GF-D8 (cell line): Measurements from ENCODE around the gene TMEM154.

Experiments used
- DNase-seq: peaks from one replicate; lab custom pipeline; 2025; lab: John Stamatoyannopoulos, UW

The TMEM154 gene, protein sequence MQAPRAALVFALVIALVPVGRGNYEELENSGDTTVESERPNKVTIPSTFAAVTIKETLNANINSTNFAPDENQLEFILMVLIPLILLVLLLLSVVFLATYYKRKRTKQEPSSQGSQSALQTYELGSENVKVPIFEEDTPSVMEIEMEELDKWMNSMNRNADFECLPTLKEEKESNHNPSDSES

DNA sequence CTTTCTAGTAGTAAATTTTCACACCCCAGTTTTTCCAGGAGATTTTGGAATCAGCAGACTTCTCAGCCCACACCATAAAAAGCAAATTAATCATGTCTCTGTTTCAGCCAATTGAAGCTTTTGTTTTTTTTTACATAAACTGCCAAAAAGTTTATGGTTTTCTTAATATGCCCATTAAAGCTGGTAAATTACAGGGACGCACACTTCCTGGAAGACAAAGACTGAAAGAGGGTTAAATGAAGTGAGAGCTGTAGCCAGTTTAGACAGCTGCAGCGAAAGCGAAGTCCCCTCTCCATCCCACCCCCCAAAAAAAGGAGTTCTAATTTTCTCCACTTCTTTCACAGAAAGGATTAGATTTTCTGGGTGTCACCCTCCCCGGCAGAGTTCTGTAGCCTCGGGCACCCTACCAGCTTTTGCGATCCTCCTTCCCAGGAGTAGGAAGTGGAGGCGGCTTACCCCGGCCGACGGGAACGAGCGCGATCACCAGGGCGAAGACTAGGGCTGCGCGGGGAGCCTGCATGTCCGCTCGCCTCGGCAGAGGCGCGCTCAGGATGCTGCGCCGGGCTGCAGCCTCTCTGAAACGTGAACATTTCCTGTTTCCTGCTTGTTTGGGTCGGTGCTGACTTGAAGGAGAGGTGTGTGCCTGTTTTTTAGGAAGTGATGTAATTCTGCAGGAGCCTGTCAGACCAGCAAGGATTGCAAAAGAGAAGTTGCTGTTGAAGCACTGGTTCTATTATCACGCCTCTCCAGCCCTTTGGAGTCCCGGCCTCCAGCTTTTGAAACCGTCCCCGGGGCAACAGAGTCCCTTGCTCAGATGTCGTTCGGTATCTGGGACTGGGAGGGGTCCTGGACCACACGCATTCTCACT is at the start of gene TMEM154:
TSS of gene TMEM154 (minus strand) at position 584 of the 868 bp plus-strand sequence. CDS start at position 520, 64 bp downstream.
- peak; percentile 98 for DNase-seq

DNA sequence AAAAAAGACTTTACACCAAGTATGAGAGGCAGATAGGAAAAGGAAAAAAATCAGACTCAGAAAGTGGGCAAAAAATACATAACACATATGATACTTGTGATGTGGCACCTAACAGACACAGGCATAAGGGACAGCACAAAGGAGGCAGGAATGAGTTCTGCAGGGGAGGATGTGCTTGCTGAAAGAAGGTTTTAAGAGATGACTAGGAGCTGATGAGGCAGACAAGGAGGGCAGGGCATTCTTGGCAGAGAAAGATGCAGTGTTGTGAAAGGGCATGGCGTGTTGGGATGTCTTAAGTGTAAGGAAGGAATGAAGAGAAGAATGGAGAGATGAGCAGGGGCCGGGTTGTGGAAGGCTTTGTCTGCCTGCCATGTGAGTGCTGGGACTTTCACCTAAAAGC is 49.7 kb upstream of the TMEM154 start:
- no peak for DNase-seq

DNA sequence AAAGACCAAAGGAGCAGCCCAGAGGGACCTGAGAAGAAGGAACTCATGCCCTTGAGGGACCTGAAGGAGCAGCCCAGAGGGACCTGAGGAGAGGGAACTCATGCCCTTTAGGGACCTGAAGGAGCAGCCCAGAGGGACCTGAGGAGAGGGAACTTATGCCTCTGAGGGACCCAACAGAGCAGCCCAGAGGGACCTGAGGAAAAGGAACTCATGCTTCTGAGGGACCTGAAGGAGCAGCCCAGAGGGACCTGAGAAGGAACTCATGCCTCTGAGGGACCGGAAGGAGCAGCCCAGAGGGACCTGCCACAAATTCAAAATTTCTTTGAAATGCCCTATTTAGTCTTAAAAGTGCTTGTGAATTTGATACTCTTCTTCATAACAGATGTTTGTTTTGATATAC is 48.5 kb upstream of the TMEM154 start:
- DNase-seq: no peak

DNA sequence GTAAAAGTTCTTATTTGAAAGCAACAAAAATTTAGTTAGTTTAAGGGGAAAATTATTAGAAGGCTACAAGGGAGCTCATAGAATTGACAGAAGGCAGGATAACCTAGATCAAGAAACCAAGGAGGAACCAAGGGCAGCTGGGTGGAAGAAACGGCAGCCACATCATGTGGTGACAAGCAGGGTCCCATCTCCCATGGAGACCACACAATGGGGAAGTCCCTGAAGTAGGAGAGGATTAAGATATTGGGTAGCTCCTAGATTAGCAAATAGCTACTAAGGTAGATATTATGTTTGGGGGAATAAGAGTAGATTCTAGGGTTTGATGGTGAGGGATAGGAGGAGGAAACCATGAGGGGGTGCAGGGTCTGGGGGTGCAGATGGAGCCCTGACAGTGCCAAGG is 48.0 kb upstream of the TMEM154 start:
- peak; percentile 38 for DNase-seq

DNA sequence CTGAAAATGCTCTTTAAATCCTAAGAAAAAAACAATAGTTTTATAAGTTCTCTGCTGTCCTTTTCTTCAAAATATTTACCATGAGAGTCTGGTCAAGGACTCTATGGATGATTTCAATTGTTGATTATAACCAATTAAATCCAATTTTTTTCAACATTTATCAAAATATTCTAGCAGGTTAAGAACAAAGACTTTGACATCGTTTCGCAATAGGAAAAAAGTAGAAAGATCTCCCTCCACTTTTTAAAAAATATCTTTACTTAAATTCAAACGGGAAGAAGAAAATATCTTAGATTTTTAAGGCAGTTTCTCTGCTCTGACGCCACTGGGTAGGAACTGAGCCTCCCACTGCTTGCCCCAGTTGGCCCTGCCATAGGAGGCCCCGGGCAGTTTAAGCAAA is 44.7 kb upstream of the TMEM154 start:
- DNase-seq: no peak

DNA sequence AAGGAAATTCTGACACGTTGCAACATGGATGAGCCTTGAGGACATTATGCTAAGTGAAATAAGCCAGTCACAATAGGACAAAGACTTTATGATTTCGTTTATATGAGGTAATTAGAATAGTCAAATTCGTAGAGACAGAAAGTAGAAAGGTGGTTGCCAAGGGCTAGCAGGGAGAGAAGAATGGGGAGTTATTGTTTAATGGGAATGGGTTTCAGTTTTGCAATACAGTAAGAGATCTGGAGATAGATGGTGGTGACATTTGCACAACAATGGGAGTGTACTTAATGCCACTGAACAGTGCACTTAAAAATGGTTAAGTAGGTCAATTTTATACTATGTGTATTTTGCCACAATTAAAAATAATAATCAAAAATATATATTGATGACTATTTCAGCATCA is 43.4 kb upstream of the TMEM154 start:
- no peak for DNase-seq

DNA sequence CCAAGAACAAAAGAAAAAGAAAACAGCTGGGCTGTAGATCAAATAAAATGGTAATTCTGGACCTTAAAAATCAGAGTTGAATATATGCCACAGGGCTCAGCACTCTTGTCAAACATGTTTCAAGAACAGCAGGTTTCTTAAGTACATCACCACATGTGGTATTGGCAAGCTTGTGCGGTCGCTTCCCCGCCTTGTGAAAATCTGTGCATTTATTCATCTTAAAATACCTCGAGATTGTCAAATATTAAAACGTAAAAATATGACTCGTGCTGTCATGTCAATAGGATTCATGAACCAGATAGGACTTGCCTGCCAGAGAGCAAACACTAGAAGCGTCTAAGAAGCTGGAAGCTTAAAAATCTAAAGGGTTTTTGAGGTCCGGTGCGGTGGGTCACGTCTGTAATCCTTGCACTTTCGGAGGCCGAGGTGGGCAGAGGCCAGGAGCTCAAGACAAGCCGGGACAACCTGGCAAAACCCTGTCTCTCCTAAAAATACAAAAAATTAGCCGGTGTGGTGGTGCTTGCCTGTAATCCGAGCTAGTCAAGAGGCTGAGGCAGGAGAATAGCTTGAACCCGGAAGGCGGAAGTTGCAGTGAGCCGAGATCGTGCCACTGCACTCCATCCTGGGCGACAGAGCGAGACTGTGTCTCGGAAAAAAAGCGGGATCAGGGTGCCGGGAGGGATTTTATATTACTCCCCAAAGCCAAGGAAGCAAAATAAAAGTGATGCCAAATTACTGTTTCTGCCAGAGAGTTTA is 40.2 kb upstream of the TMEM154 start:
- DNase-seq: no peak

DNA sequence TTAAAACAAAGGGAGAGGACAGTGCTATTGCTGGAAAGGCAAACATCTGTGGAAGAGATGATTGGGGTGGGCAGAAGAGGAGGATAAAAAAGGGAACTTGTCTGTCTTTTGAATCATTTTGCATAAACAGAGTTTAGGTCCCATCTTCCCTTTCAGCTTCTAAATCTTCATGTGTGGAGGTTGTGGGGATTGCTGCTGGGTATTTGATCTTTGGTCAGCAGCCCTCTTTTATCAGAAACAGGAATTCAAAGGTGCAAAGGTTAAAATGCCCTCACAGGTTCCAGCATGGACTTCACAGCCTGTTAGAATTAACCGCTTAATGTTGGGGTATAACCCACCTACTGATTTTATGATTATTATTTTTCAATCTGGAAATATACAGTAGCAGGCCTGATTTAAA is 39.5 kb upstream of the TMEM154 start:
- DNase-seq: no peak

DNA sequence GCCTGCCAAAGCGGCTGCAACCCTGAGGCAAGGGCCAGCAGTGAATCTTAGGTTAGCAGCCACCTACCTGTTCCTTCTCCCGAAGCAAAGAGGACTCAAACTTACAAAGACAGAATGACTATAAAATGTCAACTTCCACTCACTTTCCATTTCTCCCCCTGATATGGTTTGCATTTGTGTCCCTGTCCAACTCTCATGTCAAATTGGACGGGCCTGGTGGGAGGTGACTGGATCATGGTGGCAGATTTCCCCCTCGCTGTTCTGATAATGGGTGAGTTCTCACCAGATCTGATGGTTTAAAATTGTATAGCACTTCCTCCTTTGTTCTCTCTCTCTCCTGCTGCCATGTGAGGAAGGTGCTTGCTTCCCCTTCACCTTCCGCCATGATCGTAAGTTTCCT is 35.3 kb upstream of the TMEM154 start:
- DNase-seq: no peak

DNA sequence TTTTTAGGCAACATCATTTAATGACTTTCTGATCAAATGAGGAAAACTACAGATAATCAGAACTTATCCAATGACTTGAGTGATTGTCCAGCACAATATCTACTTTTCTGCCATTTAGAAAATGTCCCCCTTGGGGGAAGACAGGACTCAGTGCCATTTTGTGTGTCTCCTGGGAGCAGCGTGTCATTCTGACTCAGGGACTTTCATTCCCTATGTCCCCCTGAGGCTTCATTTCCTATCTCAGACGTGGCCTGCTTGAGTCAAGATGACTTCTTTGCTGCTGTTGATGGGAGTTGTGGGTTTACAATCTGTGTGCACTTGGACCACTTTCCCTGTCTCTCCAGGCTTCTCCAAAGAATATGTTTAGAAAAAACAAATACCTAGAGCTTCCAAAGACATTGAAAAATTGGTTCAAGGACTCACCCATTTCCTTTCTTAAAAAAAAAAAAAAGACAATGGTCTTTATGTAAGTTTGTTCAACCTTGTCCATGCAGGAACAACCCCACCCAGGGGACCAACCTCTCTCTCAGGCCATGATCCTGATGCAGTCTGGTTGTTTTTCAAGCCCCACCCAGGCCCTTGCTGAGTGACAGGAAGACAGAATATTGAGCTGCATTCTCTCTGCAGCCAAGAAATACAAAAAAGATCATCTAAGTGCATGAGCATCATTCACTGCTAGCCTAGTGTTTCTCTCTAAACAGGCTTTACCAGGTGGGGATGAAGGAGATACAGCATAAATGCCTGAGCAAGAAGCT is 34.3 kb upstream of the TMEM154 start:
- no peak for DNase-seq

DNA sequence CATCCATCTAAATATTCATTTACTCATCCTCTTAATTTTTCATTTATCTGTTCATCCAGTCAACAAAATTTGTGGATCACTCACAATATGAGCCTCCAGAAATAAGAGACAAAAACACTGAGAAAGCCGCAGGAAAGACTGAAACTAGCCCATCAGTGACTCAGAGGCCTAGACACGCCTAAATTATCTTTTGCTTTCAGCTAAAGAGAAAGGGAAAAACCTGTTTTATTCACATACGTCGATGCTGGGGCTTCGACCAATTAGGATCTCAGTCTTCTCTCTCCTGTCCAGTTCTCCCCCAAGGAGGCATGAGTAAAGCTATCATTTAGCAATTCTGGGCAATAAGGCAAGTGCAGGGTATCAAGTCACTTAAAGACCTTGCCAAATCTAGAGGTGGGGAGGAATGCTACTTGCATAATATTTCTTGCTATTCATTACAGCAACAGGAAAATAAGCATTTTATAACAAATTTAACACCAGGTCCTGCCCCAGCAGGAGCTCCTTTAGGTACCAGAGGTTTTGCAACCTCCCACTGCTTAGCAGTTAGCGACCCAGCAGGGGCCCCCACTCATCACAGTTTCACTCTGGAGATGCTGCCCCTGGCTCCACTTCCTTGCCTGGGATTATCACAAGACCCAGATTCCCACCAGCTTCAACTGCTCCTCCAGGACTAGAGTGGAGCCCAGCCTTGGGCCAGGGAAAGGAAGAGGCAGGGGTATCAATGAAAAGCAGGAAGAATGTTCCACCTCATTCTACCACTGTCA is 30.1 kb upstream of the TMEM154 start:
- no peak for DNase-seq

DNA sequence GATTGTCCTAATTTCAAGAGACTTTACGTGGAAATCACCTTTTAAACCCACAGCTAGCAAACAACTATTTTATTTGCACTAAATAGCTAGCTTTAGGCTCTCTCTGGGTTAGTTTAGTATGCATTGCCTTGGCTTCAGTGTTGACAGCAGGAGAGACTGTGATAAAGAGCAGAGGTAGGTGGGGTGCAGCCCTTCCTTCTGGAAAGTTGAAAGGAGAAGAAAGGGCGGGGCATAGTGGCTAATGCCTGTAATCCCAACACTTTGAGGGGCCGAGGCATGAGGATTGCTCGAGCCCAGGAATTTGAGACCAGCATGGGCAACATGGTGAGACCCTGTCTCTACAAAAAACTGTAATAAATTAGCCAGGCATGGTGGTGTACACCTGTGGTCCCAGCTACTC is 29.0 kb upstream of the TMEM154 start:
- no peak for DNase-seq

DNA sequence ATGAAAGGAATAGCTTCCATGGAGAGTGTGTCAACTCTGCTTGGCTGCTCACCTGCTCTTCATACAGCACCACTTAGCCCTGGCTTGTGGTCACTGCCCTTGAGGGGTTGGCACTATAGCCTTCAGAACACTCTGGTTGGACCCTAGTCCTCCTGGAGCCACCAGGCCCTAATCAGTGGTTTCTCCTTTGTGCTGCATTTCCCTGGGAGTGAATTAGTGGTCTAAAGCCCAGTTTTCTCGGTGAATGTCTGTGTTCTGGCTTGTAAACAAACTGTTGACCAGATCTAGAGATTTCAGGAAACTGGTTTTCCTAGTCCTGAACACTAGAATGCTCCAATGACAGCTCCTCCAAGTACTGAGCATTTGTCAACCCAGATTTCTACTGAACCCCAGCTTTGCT is 28.6 kb upstream of the TMEM154 start:
- no peak for DNase-seq

DNA sequence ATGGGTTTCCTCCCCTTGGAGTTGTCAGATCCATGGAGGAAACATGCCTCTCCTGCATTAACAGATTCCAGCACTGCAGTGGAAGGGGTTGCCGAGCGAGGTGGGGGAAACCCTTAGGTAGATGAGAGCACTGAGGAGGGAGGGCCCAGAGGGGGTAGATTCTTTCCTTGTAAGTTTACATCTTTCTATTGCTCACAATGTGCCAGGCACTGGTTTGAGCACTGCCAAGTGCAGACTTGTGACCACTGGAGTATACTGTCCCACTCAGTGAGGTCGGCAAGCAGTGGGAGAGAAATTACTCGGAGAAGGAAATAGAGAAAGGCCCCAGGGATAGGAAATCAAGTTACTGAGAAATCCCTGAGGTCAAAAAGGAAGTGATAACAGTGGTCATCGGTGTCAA is 27.8 kb upstream of the TMEM154 start:
- no peak for DNase-seq

DNA sequence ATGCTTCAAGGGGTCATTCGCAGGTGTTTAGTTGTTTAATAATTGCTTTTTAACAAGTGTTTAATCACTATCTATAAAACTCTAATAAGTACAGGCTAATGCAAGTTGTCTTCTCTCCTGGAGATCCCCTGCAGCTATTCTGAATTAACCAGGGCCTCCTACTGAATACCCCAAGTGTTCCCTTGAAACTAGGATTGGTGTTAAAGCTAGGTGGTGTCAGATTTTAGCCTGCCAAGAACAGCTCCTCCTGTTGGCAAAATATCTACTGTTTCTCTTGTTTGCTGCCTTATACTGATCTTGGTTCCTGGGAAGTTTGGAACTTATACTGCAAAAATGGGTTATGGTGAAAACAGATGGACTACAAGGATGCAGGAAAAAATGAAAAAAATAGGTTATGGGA is 26.1 kb upstream of the TMEM154 start:
- DNase-seq: no peak

DNA sequence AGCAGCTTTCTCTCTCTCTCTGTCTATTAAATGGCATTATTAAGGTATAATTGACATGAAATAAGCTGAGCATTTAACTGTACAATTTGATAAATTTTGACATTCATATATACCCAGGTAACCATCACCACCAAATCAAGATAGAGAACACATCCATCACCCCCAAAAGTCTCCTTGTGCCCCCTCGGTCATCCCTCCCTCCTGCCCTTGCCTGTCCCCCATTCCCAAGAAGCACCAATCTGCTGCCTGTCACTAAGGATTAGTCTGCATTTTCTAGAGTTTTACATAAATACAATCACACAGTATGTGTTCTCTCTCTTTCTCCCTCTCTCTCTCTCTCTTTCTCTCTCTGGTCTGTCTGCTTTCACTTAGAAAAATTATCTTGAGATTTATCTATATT is 25.0 kb upstream of the TMEM154 start:
- DNase-seq: no peak

DNA sequence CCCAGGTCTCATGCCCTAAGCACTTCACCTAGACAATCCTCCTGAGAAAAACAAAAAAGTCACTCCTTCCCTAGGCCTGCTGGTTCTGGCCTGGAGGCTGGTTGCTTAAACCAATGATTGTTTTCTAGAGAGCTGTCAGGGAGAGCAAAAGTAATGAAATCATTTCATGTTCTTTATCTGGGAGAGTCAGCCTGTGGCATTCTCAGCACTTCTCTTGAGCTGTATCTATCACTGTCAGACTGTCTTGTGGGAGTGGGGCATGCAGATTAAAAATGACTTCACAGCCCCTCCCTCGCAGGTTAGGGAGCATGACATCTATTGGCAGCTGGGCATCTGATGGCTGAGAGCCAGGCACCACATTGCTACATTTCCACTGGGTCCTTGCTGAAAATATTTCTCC is 20.4 kb upstream of the TMEM154 start:
- no peak for DNase-seq

DNA sequence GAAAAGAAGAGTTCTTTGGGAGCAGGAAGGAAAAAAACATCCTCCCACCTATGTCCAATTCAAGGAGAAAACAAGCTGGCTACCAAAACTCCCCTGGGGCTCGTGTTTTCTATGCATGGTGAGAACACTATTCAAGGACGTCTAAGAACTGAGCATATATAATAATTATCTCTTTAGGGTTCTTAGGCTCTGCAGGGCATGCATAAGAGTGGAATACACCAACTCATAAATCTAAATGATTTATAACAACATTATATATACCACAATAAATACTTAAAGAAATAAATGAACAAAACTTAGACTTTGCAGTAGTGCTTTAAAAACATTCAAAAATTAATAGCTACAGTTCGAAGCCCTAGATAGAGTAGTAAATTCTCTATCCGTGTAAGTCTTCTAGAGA is 19.5 kb upstream of the TMEM154 start:
- no peak for DNase-seq

DNA sequence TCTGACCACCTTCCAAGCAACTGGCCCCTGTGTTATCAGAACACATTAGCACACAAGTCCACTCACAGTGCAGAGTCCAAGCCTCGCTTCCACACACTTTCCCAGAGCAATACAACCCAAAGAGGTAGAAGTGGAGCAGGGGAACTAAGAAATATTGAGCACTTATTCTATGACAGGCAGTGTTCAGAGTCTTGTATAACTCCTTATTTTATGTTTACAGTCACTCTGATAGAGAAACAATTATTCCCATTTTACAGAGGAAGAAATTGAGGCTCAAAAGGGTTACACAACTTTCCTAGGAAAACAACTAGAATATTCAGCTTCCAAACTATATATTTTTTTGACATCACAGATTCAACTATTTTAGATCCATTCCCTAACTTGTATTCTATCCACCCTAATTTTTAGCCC is 18.3 kb upstream of the TMEM154 start:
- no peak for DNase-seq

DNA sequence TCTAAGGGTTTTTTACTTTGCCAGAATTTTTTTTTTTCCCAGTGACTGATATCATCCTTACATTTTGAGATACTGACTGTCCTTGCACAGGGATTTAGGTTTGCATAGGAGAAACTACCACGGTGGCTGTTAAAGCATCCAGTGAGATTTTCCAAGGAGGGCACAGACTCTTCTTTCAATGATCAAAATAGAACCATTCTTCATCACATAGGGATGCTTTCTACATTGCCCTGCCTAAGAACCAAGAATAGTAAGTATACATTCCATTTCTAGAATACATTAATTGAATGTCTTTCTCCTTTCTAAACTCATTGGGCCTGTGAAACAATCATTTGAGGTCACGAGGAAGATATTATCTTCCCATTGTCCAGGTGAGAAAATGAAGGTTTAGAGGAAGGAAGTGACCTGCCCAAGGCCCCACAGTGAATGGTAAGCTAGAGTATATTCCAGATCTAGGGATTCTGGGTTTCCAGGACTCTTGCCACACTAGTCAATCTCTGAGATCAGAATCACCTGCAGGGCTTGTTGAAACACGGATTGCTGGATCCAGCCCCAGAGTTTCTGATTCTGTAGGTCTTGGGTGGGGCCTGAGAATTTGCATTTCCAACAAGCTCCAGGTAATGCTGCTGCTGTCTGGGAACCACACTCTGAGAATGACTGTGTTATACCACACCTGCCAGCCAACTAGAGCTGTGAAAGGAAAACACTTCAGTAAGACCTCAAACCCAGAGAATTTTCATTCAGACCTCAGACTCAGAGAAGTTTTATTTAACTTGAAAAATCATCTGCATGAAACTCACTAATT is 17.7 kb upstream of the TMEM154 start:
- no peak for DNase-seq
